GM12878 (cell line): ENCODE measurements around the gene PRKCD. TPM values are rescaled to one million over a fixed set of nuclear protein-coding genes. Genes with fewer than 3 reads are reported as not detected.

Source experiments
- NFYB ChIP-seq: IDR thresholded peaks from 2 replicates; pipeline ENCODE4 v1.6.1; 2011; ENCODE audit warnings: low read depth, mild to moderate bottlenecking, low read length, improper control_type of control experiment, moderate library complexity; ENCODE audit not compliant: insufficient read depth
- RCOR1 ChIP-seq: conservative IDR thresholded peaks from 2 replicates; pipeline ENCODE4 v1.6.1; 2012; ENCODE audit warnings: low read depth, low read length, improper control_type of control experiment
- ZBTB11 ChIP-seq: fragments of 450-650 bp; formaldehyde crosslinking; IDR thresholded peaks from 2 replicates; pipeline ENCODE4 v1.5.0; 2022; ENCODE audit warnings: mild to moderate bottlenecking, missing genetic modification characterization
- polyA plus RNA-seq, 11 experiments: library from polyadenylated mRNA; depleted of rRNA in 4 of 11; unstranded in 6 of 11; stranded (reverse) in 5 of 11; fragments of >200 nt; fragmentation: Nextera tagmentation in 4 of 11; fragmentation: Illumina TruSeq in 1 of 11; extraction: Ambion mirVana in 4 of 11; extraction: Trizol in 1 of 11; gene quantifications; 1 replicate in 1 of 11; 2 replicates in 10 of 11; pipeline versions ENCODE4 v1.2.1 to v1.2.3, GENCODE V29; 2011 to 2016; ENCODE audit warnings: inconsistent platforms in 2 of 11, missing spikeins in 2 of 11, low read depth in 1 of 11
- total RNA-seq, 4 experiments: library from RNA; depleted of rRNA in 3 of 4; stranded (reverse); fragments of >200 nt in 3 of 4; fragmentation: Illumina TruSeq in 1 of 4; extraction: Trizol in 1 of 4; gene quantifications; 2 replicates each; pipeline versions ENCODE4 v1.2.1 to v1.2.3, GENCODE V29; 2013 to 2021
- TF ChIP-seq, protein P1 (sequence below): fragments of 450-650 bp; IDR thresholded peaks from 2 replicates; pipeline ENCODE4 v1.6.1; 2018; ENCODE audit warnings: borderline replicate concordance, mild to moderate bottlenecking; ENCODE audit not compliant: partially characterized antibody
- TF ChIP-seq, protein P2 (sequence below): IDR thresholded peaks from 2 replicates; pipeline ENCODE4 v1.6.1; 2012; ENCODE audit warnings: mild to moderate bottlenecking, low read depth, low read length

Gene PRKCD
- total and polyA plus RNA-seq, 10 of the 15 experiments (the other 5 are each of a cell fraction or from before 2014, with no cell fraction given): 10.0 to 114 (median 42.4) TPM

- TF ChIP-seq, protein P1, sequence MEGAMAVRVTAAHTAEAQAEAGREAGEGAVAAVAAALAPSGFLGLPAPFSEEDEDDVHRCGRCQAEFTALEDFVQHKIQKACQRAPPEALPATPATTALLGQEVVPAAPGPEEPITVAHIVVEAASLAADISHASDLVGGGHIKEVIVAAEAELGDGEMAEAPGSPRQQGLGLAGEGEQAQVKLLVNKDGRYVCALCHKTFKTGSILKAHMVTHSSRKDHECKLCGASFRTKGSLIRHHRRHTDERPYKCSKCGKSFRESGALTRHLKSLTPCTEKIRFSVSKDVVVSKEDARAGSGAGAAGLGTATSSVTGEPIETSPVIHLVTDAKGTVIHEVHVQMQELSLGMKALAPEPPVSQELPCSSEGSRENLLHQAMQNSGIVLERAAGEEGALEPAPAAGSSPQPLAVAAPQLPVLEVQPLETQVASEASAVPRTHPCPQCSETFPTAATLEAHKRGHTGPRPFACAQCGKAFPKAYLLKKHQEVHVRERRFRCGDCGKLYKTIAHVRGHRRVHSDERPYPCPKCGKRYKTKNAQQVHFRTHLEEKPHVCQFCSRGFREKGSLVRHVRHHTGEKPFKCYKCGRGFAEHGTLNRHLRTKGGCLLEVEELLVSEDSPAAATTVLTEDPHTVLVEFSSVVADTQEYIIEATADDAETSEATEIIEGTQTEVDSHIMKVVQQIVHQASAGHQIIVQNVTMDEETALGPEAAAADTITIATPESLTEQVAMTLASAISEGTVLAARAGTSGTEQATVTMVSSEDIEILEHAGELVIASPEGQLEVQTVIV: no peak
- TF ChIP-seq RCOR1 (no peak), NFYB (no peak), ZBTB11 (no peak)
- TF ChIP-seq, protein P2, sequence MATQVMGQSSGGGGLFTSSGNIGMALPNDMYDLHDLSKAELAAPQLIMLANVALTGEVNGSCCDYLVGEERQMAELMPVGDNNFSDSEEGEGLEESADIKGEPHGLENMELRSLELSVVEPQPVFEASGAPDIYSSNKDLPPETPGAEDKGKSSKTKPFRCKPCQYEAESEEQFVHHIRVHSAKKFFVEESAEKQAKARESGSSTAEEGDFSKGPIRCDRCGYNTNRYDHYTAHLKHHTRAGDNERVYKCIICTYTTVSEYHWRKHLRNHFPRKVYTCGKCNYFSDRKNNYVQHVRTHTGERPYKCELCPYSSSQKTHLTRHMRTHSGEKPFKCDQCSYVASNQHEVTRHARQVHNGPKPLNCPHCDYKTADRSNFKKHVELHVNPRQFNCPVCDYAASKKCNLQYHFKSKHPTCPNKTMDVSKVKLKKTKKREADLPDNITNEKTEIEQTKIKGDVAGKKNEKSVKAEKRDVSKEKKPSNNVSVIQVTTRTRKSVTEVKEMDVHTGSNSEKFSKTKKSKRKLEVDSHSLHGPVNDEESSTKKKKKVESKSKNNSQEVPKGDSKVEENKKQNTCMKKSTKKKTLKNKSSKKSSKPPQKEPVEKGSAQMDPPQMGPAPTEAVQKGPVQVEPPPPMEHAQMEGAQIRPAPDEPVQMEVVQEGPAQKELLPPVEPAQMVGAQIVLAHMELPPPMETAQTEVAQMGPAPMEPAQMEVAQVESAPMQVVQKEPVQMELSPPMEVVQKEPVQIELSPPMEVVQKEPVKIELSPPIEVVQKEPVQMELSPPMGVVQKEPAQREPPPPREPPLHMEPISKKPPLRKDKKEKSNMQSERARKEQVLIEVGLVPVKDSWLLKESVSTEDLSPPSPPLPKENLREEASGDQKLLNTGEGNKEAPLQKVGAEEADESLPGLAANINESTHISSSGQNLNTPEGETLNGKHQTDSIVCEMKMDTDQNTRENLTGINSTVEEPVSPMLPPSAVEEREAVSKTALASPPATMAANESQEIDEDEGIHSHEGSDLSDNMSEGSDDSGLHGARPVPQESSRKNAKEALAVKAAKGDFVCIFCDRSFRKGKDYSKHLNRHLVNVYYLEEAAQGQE: no peak
Measured at GRCh38 chr3:53139906-53140846, 20.8 kb upstream of the PRKCD start (continued).
